Psoas muscle (tissue), 8 donors: Measurements from ENCODE around the gene PARP12. TPM values are rescaled to one million over a fixed set of nuclear protein-coding genes. Genes with fewer than 3 reads are reported as not detected.
"Not testable (repeated sequence)": the region's sequence is repeated elsewhere in the genome, so short reads cannot be mapped to it uniquely, and the experiment has no call there.

Source experiments
- ATAC-seq, 4 donors: fragments of 200-7000 bp; cut with Tn5 transposase; one replicate each; pipeline ENCODE4 v1.9.1; 2020; ENCODE audit warnings: moderate library complexity in 3 of 4, mild to moderate bottlenecking in 2 of 4
- DNase-seq, 2 donors: peaks; one replicate each; pipeline ENCODE4 v3.0.0-alpha.2; 2020
- H3K27ac ChIP-seq: fragments of 200-600 bp; one replicate; pipeline ENCODE4 v1.8.0; 2022
- H3K27me3 ChIP-seq, 3 donors: fragments of 200-600 bp in 1 of 3; one replicate each; pipeline versions ENCODE4 v1.6.1 to v1.8.0; 2013 to 2022; ENCODE audit warnings: low read length in 2 of 3, mild to moderate bottlenecking in 2 of 3, moderate library complexity in 1 of 3; ENCODE audit not compliant: insufficient read depth in 3 of 3
- H3K36me3 ChIP-seq, 2 donors: fragments of 200-600 bp in 1 of 2; one replicate each; pipeline versions ENCODE4 v1.6.1 to v1.8.0; 2013 to 2022; ENCODE audit warnings: low read depth in 1 of 2, mild to moderate bottlenecking in 1 of 2, moderate library complexity in 1 of 2; ENCODE audit not compliant: insufficient read depth in 1 of 2
- H3K4me1 ChIP-seq: fragments of 200-600 bp; one replicate; pipeline ENCODE4 v1.8.0; 2022
- H3K4me3 ChIP-seq: fragments of 200-600 bp; one replicate; pipeline ENCODE4 v1.8.0; 2022; ENCODE audit warnings: mild to moderate bottlenecking
- H3K9me3 ChIP-seq: fragments of 200-600 bp; one replicate; pipeline ENCODE4 v1.8.0; 2022
- WGBS, 3 donors: extraction: QIAGEN DNeasy Blood & Tissue Kit; methylation state at CpG; one replicate each; pipeline versions ENCODE4 v1.1.6 to v1.1.7; 2013; 5-methylcytosine and 5-hydroxymethylcytosine counted together
- intact Hi-C, 2 donors: fragments of 100-400 bp; cut with DNase I; formaldehyde crosslinking; loops; one replicate each; pipeline versions ENCODE4 v1.11.0 to v1.14.2; 2022
- long read RNA-seq, 2 donors: library from polyadenylated mRNA; unstranded; transcript quantifications; one replicate each; pipeline ENCODE4 v2.0.0, GENCODE V29; 2021
- polyA plus RNA-seq, 3 donors: library from polyadenylated mRNA; stranded (reverse); fragments of 200-250 nt; gene quantifications; one replicate each; pipeline ENCODE4 v1.2.3, GENCODE V29; 2013
- total RNA-seq, 4 donors: library from RNA; stranded (reverse); fragmentation: NEBNext Ultra II Directional in 2 of 4; extraction: Animal tissue kit (Norgen Biotek cat#: 25700) in 2 of 4; gene quantifications; one replicate each; pipeline versions ENCODE4 v1.2.1 to v1.2.4, GENCODE V29; 2021 to 2023
- TF ChIP-seq, protein P1 (sequence below): fragments of 200-600 bp; IDR thresholded peaks from one replicate; pipeline ENCODE4 v1.8.0; 2022; ENCODE audit warnings: antibody characterized with exemption
- donor health status: healthy with polysubstance abuse.
- donor health status: DM: no; HTN: no; CAD: no; lungs with moderate emphysema.
- donor health status: Bipolar disorder and iron deficiency.
- donor health status: healthy.
- donor health status: DM: yes; HTN: yes; CAD: no.
- donor health status: DM: no; HTN: no; CAD: no.
- donor health status: DM: no; HTN: no; CAD: no.
- donor health status: DM: yes; HTN: yes; CAD: no.

The PARP12 gene, protein sequence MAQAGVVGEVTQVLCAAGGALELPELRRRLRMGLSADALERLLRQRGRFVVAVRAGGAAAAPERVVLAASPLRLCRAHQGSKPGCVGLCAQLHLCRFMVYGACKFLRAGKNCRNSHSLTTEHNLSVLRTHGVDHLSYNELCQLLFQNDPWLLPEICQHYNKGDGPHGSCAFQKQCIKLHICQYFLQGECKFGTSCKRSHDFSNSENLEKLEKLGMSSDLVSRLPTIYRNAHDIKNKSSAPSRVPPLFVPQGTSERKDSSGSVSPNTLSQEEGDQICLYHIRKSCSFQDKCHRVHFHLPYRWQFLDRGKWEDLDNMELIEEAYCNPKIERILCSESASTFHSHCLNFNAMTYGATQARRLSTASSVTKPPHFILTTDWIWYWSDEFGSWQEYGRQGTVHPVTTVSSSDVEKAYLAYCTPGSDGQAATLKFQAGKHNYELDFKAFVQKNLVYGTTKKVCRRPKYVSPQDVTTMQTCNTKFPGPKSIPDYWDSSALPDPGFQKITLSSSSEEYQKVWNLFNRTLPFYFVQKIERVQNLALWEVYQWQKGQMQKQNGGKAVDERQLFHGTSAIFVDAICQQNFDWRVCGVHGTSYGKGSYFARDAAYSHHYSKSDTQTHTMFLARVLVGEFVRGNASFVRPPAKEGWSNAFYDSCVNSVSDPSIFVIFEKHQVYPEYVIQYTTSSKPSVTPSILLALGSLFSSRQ
- total RNA-seq = 1 to 10 TPM; 4.3 to 5.5 (median 5.0) TPM
- polyA plus RNA-seq = 1 to 10 TPM; 4.6 to 6.9 (median 5.2) TPM
- long read RNA-seq, donor 1, partial matches to known transcripts = 0 of 4 reads
- long read RNA-seq, donor 1, other reads (novel, unspliced or antisense) = 1 of 4 reads
- long read RNA-seq, donor 2, transcript PARP12-201 (12 exons, 3,796 nt) = major isoform, 13 of 15 reads
- long read RNA-seq, donor 2, partial matches to known transcripts = 0 of 15 reads
- long read RNA-seq, donor 2, other reads (novel, unspliced or antisense) = 2 of 15 reads

DNA sequence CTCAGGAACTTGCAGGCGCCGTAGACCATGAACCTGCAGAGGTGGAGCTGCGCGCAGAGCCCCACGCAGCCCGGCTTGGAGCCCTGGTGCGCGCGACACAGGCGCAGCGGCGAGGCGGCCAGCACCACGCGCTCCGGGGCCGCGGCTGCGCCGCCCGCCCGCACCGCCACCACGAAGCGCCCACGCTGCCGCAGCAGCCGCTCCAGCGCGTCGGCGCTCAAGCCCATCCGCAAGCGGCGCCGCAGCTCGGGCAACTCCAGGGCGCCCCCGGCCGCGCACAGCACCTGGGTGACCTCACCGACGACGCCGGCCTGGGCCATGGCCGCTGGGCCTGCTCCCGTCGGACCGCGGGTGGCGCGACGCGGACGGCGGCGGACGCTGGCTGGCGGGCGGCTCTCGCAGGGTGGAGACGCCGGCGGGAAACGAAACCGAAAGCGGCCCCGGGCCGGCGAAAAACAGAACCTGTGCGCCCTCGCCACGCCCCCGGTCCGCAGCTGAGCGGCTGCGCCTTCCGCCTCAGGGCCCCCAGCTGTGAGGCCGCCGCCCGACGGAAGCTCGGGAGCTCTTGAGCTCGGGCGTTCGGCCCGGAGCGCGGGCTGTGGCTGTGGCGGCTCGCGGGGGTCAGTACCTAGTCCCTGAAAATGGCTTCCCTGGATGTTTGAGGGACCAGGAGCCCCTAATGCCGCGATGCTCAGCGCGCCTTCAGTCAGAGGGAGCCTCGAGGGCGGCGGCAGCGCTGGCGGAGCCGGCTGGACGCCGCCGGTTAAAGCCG is at the start of gene PARP12:
Gene PARP12, minus strand, starts transcription at position 424 of the 772 bp plus-strand sequence. Its CDS starts 104 bp downstream, at position 320.
- intact Hi-C loops = no loop called here
- no peaks in the 10 kb centered on the region for H3K36me3 ChIP-seq
- DNase-seq (peak; percentile 91 to 92), ATAC-seq (peak; percentile 75 to 84 (median 80))
- H3K27me3 ChIP-seq = peaks cover 0 to 4% (median 0%) of the 10 kb centered on the region in 3 donors
- peak within 1 kb of the TSS; percentile 88 for H3K4me3 ChIP-seq
- 1% methylated on average over 54 to 106 of the region's 106 CpGs for WGBS, 3 donors
- H3K4me1 ChIP-seq = no peaks in the 10 kb centered on the region
- peak within 1 kb of the TSS; percentile 79 for H3K27ac ChIP-seq
- TF ChIP-seq, protein P1, sequence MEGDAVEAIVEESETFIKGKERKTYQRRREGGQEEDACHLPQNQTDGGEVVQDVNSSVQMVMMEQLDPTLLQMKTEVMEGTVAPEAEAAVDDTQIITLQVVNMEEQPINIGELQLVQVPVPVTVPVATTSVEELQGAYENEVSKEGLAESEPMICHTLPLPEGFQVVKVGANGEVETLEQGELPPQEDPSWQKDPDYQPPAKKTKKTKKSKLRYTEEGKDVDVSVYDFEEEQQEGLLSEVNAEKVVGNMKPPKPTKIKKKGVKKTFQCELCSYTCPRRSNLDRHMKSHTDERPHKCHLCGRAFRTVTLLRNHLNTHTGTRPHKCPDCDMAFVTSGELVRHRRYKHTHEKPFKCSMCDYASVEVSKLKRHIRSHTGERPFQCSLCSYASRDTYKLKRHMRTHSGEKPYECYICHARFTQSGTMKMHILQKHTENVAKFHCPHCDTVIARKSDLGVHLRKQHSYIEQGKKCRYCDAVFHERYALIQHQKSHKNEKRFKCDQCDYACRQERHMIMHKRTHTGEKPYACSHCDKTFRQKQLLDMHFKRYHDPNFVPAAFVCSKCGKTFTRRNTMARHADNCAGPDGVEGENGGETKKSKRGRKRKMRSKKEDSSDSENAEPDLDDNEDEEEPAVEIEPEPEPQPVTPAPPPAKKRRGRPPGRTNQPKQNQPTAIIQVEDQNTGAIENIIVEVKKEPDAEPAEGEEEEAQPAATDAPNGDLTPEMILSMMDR = no peak
- H3K9me3 ChIP-seq = peaks cover 3% of the 10 kb centered on the region

DNA sequence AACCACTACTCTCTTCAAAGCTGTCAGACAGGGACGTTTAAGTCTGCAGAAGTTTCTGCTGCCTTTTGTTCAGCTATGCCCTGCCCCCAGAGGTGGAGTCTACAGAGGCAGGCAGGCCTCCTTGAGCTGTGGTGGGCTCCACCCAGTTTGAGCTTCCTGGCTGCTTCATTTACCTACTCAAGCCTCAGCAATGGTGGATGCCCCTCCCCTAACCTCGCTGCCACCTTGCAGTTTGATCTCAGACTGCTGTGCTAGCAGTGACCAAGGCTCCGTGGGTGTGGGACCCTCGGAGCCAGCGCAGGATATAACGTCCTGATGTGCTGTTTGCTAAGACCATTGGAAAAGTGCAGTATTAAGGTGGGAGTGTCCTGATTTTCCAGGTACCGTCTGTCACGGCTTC is 46.0 kb upstream of the PARP12 start:
- intact Hi-C loops, H3K9me3 ChIP-seq, H3K27me3 ChIP-seq, ATAC-seq, H3K27ac ChIP-seq, H3K4me1 ChIP-seq, DNase-seq, H3K4me3 ChIP-seq: not testable (repeated sequence)
- peaks cover 0 to 59% of the 10 kb centered on the region in 2 donors for H3K36me3 ChIP-seq
- WGBS, 3 donors = 86 to 94% (median 89%) methylated on average over 7 to 8 of the region's 8 CpGs

DNA sequence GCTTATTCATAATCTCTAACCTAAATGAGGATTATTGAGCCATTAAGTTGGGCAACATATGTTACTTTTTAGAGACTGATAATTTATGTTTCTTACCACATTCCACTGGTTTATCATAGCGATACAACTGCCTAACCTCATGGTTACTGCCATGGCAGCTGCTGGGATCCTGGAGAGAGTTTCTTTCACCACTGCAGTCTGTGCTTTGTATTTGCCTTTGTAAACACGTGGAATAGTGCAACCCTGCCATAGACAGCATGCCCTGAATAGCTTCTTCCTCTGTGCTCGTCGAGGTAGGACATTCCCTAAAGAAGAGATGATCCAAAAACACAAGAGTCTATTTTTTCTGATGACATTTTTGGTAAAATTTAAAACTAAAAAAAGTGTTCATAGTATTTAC is 33.7 kb upstream of the PARP12 start:
- Histone ChIP-seq H3K36me3 (peaks cover 19 to 99% of the 10 kb centered on the region in 2 donors), H3K9me3 (no peaks in the 10 kb centered on the region), H3K4me1 (no peaks in the 10 kb centered on the region), H3K27ac (no peak overlapping the region), H3K27me3 (no peaks in the 10 kb centered on the region), H3K4me3 (no peak overlapping the region)
- TF ChIP-seq, protein P1 = no peak
- DNase-seq = no peak
- 82 to 90% (median 86%) methylated on average over 4 of the region's 4 CpGs for WGBS, 3 donors
- intact Hi-C loops = no loop called here
- no peak for ATAC-seq

DNA sequence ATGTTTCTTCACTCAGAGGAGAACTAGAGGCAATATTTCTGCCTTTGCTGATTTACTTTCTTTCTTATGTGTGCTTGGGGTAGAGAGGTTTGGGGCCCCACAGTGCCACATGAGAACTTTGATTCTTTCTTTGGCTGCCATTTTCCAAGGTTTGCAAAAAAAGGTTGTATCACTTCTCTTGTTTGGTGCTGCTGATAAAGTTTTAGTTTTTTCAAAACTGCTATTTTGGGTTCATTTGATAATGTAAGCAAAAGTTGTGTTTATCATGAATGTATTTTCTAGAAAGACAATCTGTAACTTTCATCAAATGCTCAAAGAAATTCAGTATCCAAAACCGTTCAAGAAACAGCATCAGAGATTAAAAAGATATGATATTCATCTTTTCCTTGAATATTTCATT is 30.6 kb upstream of the PARP12 start:
- Histone ChIP-seq H3K36me3 (peaks cover 17 to 100% of the 10 kb centered on the region in 2 donors), H3K4me1 (no peaks in the 10 kb centered on the region), H3K27ac (no peak overlapping the region), H3K27me3 (no peaks in the 10 kb centered on the region), H3K9me3 (no peaks in the 10 kb centered on the region), H3K4me3 (no peak overlapping the region)
- intact Hi-C loops = loop anchor here in 1 of 2 donors (5.0 kb wide), 1 partner anchor 34 kb away; no protein-coding TSS in a partner anchor
- TF ChIP-seq, protein P1 = no peak
- 88 to 97% (median 90%) methylated on average over 1 of the region's 1 CpG for WGBS, 3 donors
- ATAC-seq = no peak
- no peak for DNase-seq
